Activated CD4-positive, alpha-beta T cell treated with anti-CD3 and anti-CD28 coated beads for 24 hours (primary cell): ENCODE results near the gene BMP8B.

Source experiments
- DNase-seq, 2 donors: peaks; one replicate each; pipeline ENCODE4 v3.0.0-alpha.2; 2020; ENCODE audit warnings: low read depth in 2 of 2

The BMP8B gene

DNA sequence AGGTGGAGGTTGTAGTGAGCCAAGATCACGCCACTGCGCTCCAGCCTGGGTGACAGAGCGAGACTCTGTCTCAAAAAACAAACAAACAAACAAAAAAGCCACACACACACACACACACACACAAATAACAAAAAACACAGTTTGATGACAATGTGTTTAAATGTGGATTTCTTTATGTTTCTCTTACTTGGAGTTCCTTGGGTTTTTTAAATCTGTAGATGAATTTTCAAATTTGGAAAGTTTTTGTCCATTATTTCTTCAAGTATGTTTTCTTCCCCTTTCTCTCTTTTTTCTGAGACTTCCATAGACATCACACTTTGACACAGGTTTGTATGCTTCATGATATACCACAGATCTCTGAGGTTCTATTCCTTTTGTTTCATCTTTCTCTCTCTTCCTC is 62.1 kb downstream of the BMP8B start:
- DNase-seq = no peak

GRCh38 chr1:39722495-39722894 is 66.2 kb downstream of the BMP8B start:
- DNase-seq = no peak

DNA sequence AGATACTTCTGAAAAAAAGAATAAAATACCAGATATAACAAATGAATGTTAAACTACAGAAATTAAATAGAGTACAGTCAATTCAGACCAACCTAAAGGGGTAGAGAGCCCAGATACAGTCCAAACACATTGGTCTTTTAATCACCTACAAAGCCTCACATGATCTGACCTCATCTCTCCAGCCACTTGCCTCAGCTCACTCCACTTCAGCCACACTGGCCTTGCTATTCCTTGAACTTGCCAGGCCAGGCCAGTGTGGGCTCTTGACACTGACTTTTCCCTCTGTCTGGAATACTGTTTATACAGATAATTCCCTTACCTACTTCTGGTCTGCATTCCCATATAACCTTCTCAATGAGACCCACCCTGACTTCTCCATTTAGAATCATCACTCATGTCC is 67.0 kb downstream of the BMP8B start:
- no peak for DNase-seq

DNA sequence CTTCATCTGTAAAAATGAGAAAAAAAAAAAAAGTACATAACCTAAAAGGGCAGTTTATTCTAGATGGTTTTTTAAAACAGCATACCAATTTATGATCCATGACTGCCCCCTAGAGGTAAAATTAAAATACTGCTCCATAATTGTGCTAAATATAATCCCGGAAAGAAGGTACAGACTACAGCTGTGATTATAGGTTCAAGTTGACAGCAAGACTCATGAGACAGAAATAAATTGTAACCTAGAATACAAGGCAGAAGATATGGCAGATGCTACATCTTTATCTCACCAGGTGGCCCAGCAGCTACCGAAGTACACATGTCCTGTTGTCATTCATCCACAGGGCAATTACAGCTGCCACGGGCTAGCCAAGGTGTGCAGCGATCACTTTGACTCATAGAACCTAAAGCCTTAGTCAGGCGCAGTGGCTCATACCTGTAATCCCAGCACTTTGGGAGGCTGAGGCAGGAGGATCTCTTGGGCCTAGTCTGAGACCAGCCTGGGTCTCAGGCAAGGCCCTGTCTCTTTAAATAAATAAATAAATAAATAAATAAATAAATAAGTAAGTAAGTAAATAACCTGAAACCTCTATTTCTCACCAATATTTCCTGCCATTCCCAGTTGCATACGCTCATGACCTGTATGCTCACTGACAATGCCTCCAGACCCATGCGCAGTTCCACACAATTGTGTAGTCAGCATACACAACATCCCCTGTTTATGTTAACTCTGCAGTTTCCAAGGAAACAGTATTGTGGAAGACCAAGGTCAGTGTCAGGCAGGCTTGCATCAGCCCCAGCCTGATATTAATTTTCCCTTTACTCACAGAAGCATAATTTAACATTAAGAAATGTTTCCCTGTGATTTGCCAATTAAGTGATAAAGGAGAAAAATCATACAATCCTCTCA is 68.3 kb downstream of the BMP8B start:
- no peak for DNase-seq

DNA sequence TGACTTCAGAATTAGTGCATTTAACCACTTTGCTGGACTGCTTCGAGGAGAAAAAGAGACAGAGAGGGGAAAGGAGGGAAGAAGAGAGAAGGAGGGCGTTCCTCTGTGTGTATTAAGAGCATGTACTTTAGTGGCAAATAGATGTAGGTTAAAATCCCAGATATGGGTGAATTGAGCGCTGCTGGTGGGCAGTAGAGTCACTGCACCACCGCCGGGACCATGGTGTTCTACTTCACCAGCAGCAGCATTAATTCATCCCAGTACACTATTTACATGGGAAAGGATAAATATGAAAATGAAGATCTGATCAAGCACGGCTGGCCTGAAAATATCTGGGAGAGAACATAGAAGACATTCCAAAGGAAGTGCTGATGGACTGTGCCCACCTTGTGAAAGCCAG is 70.9 kb downstream of the BMP8B start:
- DNase-seq = no peak

DNA sequence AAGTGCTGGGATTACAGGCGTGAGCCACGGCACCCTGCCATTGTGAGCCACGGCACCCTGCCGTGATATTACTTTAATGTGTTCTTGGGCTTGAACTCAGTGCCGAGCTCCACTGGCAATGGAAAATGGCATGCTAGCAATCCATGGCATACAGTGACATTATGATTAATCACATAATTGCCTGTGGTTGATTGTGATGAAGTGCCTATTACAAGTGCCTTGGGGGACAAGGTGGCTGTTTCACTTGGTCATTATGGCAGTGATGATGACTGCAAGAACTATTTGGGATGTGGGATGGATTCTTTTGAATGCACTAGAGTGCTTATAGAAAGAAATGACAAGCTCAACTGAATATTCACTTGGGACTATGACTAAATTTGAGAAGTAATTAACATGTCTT is 75.1 kb downstream of the BMP8B start:
- DNase-seq = no peak

DNA sequence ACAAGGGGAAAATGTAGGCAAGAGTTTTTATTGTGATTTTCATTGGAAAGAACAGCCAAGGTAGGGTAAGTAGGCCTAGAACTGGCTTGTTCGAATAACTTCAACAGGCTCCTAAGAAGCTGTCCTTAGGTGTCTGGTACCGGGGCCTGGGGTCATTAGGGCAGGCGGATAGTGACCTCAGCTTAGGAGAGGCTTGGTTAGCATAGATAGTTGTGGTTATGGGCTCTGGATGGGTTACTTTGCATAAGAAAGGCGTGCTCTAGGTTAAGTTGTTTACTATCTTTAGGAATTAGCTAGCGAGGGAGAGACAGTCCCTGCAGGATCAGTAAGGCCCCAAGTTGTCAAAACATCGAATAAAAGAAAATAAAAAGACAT is 76.7 kb downstream of the BMP8B start:
- no peak for DNase-seq

- no peak for DNase-seq
Observed at GRCh38 chr1:39711104-39711965, 77.3 kb downstream of the BMP8B start.

GRCh38 chr1:39707506-39707905 is 81.2 kb downstream of the BMP8B start:
- DNase-seq = no peak
